Measurements from ENCODE around the gene ITGB5.

- TF ChIP-seq CREB1 (IDR thresholded peaks at IDR 0.05; ENCODE audit: low read depth) = no peak
- TF ChIP-seq YY1 (IDR thresholded peaks at IDR 0.05; ENCODE audit: low read depth) = no peak
- no peak for TF ChIP-seq TEAD4 (IDR thresholded peaks at IDR 0.05)
- TF ChIP-seq FOXM1 (IDR thresholded peaks at IDR 0.05; ENCODE audit: borderline replicate concordance, low read depth) = no peak
- no peak for TF ChIP-seq MAX (IDR thresholded peaks at IDR 0.05)
- TF ChIP-seq EP300 (IDR thresholded peaks at IDR 0.05; ENCODE audit: borderline replicate concordance) = no peak
- TF ChIP-seq REST (IDR thresholded peaks at IDR 0.05; ENCODE audit: low read depth) = no peak
- TF ChIP-seq ZBTB7A (IDR thresholded peaks at IDR 0.05; ENCODE audit: low read depth) = no peak
- TF ChIP-seq RAD21 (IDR thresholded peaks at IDR 0.05; ENCODE audit: low read depth) = no peak
- TF ChIP-seq TAF1 (IDR thresholded peaks at IDR 0.05; ENCODE audit: low read depth) = no peak
- TF ChIP-seq NFIC (IDR thresholded peaks at IDR 0.05) = no peak
- no peak for TF ChIP-seq EGR1 (IDR thresholded peaks at IDR 0.05)
- TF ChIP-seq CEBPB (IDR thresholded peaks at IDR 0.05) = no peak
Observed at GRCh38 chr3:124805671-124806070, 81.5 kb downstream of the ITGB5 start.

Data from Ishikawa (cell line).